T-helper 2 cell (primary cell): ENCODE results near the gene SLC9A2.

ENCODE experiments used
- DNase-seq, 5 experiments: peaks; one replicate each; pipeline versions ENCODE4 v3.0.0 to v3.0.0-alpha.2; 2012 to 2022

The SLC9A2 gene

GRCh38 chr2:102736110-102736409, 116.7 kb downstream of the SLC9A2 start:
- no peak for DNase-seq

- DNase-seq = peak; percentile 73 to 84 (median 76)
These were observed 117.4 kb downstream of the SLC9A2 start for GRCh38 chr2:102736410-102737409.

GRCh38 chr2:102737431-102737830, 118.1 kb downstream of the SLC9A2 start:
- DNase-seq = no peak

GRCh38 chr2:102743259-102743658, 123.9 kb downstream of the SLC9A2 start:
- no peak for DNase-seq

- no peak for DNase-seq
These were observed 128.8 kb downstream of the SLC9A2 start for GRCh38 chr2:102748107-102748506.

GRCh38 chr2:102749938-102750337, 130.6 kb downstream of the SLC9A2 start:
- DNase-seq = no peak

- peak in 1 of 5 experiments; percentile 34 for DNase-seq
These were observed 134.3 kb downstream of the SLC9A2 start for GRCh38 chr2:102753563-102754159.

GRCh38 chr2:102754456-102755145, 135.2 kb downstream of the SLC9A2 start:
- DNase-seq = no peak

- no peak for DNase-seq
These were observed 135.9 kb downstream of the SLC9A2 start for GRCh38 chr2:102755284-102755683.

GRCh38 chr2:102758439-102758838, 139.1 kb downstream of the SLC9A2 start:
- no peak for DNase-seq
